Measurements from ENCODE around the gene ROPN1B.

- TF ChIP-seq CTCF (IDR thresholded peaks at IDR 0.05 in 2 of 3, conservative IDR thresholded peaks at IDR 0.05 in 1 of 3; ENCODE audit: borderline replicate concordance in 1 of 3, insufficient read depth in 1 of 3, low read depth in 2 of 3, low read length in 2 of 3) (no peak), POLR2A (IDR thresholded peaks at IDR 0.05; ENCODE audit: borderline replicate concordance, extremely low read depth, insufficient read depth, insufficient read length) (no peak), FOSL1 (IDR thresholded peaks at IDR 0.05; ENCODE audit: low read depth) (no peak), EZH2 (IDR thresholded peaks at IDR 0.05) (no peak), CBX3 (IDR thresholded peaks at IDR 0.05; ENCODE audit: low read depth) (no peak), REST (IDR thresholded peaks at IDR 0.05; ENCODE audit: low read depth) (no peak), EZH2phosphoT487 (IDR thresholded peaks at IDR 0.05; ENCODE audit: borderline replicate concordance) (no peak), EGR1 (IDR thresholded peaks at IDR 0.05; ENCODE audit: low read depth) (no peak), POLR2AphosphoS5 (IDR thresholded peaks at IDR 0.05; ENCODE audit: low read depth, low read length) (no peak), RAD21 (IDR thresholded peaks at IDR 0.05; ENCODE audit: low read depth) (no peak), MAX (IDR thresholded peaks at IDR 0.05) (no peak), ZNF274 (IDR thresholded peaks at IDR 0.05; ENCODE audit: low read depth, low read length) (no peak), JUND (IDR thresholded peaks at IDR 0.05) (no peak)
Observed at GRCh38 chr3:126016616-126017015, 47.6 kb downstream of the ROPN1B start.
